WTC11 (cell line): ENCODE measurements around the gene EIF4E3. TPM values are rescaled to one million over a fixed set of nuclear protein-coding genes. Genes with fewer than 3 reads are reported as not detected.

ENCODE experiments used
- AR ChIP-seq: fragments of 250-450 bp; sonication (Bioruptor Pico); IDR thresholded peaks from 2 replicates; pipeline ENCODE4 v1.9.0; 2021; ENCODE audit warnings: mild to moderate bottlenecking
- ATF6 ChIP-seq: sonication (generic); formaldehyde crosslinking; IDR thresholded peaks from 2 replicates; pipeline ENCODE4 v1.8.1; 2023; ENCODE audit warnings: mild to moderate bottlenecking, missing genetic modification reagents
- ELF4 ChIP-seq: sonication (generic); formaldehyde crosslinking; IDR thresholded peaks from 2 replicates; pipeline ENCODE4 v1.8.1; 2022; ENCODE audit warnings: low read depth, mild to moderate bottlenecking, moderate library complexity, missing genetic modification reagents
- ERG ChIP-seq: fragments of 250-450 bp; sonication (Bioruptor Pico); IDR thresholded peaks from 2 replicates; pipeline ENCODE4 v1.8.0; 2021; ENCODE audit warnings: mild to moderate bottlenecking
- GTF2I ChIP-seq: fragments of 250-450 bp; sonication (Bioruptor Pico); conservative IDR thresholded peaks from 2 replicates; pipeline ENCODE4 v1.4.0; 2021; ENCODE audit warnings: mild to moderate bottlenecking
- HMGA2 ChIP-seq: fragments of 250-450 bp; sonication (Bioruptor Pico); IDR thresholded peaks from 2 replicates; pipeline ENCODE4 v1.4.0; 2021; ENCODE audit warnings: mild to moderate bottlenecking, moderate library complexity
- HMGXB4 ChIP-seq: sonication (generic); formaldehyde crosslinking; IDR thresholded peaks from 2 replicates; pipeline ENCODE4 v1.8.1; 2023; ENCODE audit warnings: mild to moderate bottlenecking, moderate library complexity, missing genetic modification reagents
- MYBL2 ChIP-seq: sonication (generic); formaldehyde crosslinking; IDR thresholded peaks from 2 replicates; pipeline ENCODE4 v1.8.1; 2023; ENCODE audit warnings: mild to moderate bottlenecking, moderate library complexity, missing genetic modification reagents
- NR1H2 ChIP-seq: sonication (generic); formaldehyde crosslinking; IDR thresholded peaks from 2 replicates; pipeline ENCODE4 v1.9.0; 2021; ENCODE audit warnings: mild to moderate bottlenecking, moderate library complexity, missing genetic modification reagents
- NR3C1 ChIP-seq: sonication (generic); formaldehyde crosslinking; conservative IDR thresholded peaks from 2 replicates; pipeline ENCODE4 v1.8.1; 2023; ENCODE audit warnings: low read depth, mild to moderate bottlenecking, missing genetic modification reagents
- PRDM15 ChIP-seq: sonication (generic); formaldehyde crosslinking; IDR thresholded peaks from 2 replicates; pipeline ENCODE4 v1.8.0; 2022; ENCODE audit warnings: missing genetic modification reagents
- PRRX2 ChIP-seq: fragments of 250-450 bp; sonication (Bioruptor Pico); IDR thresholded peaks from 2 replicates; pipeline ENCODE4 v1.8.0; 2021; ENCODE audit warnings: mild to moderate bottlenecking
- RORB ChIP-seq: fragments of 250-450 bp; sonication (Bioruptor Pico); IDR thresholded peaks from 2 replicates; pipeline ENCODE4 v1.9.0; 2021; ENCODE audit warnings: mild to moderate bottlenecking
- ZNF219 ChIP-seq: sonication (generic); formaldehyde crosslinking; IDR thresholded peaks from 2 replicates; pipeline ENCODE4 v1.8.0; 2023; ENCODE audit warnings: missing genetic modification reagents, mild to moderate bottlenecking, borderline replicate concordance
- ZNF281 ChIP-seq: sonication (generic); formaldehyde crosslinking; IDR thresholded peaks from 2 replicates; pipeline ENCODE4 v1.8.0; 2023; ENCODE audit warnings: mild to moderate bottlenecking, missing genetic modification reagents
- ZNF425 ChIP-seq: fragments of 250-450 bp; sonication (Bioruptor Pico); conservative IDR thresholded peaks from 2 replicates; pipeline ENCODE4 v1.9.0; 2021; ENCODE audit warnings: mild to moderate bottlenecking
- total RNA-seq: library from RNA; stranded (reverse); gene quantifications from 3 replicates; pipeline ENCODE4 v1.2.3, GENCODE V29; 2021

Gene EIF4E3
- total RNA-seq, 1 experiment from 2014 or later: 16.5 TPM

GRCh38 chr3:71753701-71754609 lies 28.8 kb upstream of the EIF4E3 start, which contains the start of gene GPR27 (continued):
- no peak for TF ChIP-seq ATF6 (CRISPR knock-in tag)
- no peak for TF ChIP-seq AR (CRISPR knock-in tag)
- TF ChIP-seq ERG (CRISPR knock-in tag): no peak
- TF ChIP-seq ZNF425 (CRISPR knock-in tag): no peak
- peak; percentile 70; the same call in 1 of the 2 replicates for TF ChIP-seq HMGXB4 (CRISPR knock-in tag)
- no peak for TF ChIP-seq NR3C1
- no peak for TF ChIP-seq ZNF219
- no peak for TF ChIP-seq PRRX2 (CRISPR knock-in tag)
- no peak for TF ChIP-seq NR1H2 (CRISPR knock-in tag)
- no peak for TF ChIP-seq HMGA2 (CRISPR knock-in tag)
- no peak for TF ChIP-seq ZNF281 (CRISPR knock-in tag)
- TF ChIP-seq GTF2I: no peak
- no peak for TF ChIP-seq PRDM15 (CRISPR knock-in tag)
- no peak for TF ChIP-seq ELF4 (CRISPR knock-in tag)
- TF ChIP-seq RORB (CRISPR knock-in tag): no peak
- TF ChIP-seq MYBL2: 0 out of 2 replicates have a peak, but pooled peaks have one; percentile 25
- TF ChIP-seq, all 79 proteins: peak for 20
